Glomerular visceral epithelial cell (primary cell): ENCODE measurements around the gene PKN3.
"Not testable (repeated sequence)": the region's sequence is repeated elsewhere in the genome, so short reads cannot be mapped to it uniquely, and the experiment has no call there.

Source experiments
- DNase-seq: peaks from one replicate; pipeline ENCODE4 v3.0.0-alpha.2; 2016; ENCODE audit errors: extremely low spot score

The PKN3 gene

GRCh38 chr9:128702445-128702948 lies at the start of gene PKN3:
Gene PKN3 (plus strand): TSS chr9:128702503. CDS start chr9:128702916, 413 bp downstream.
- peak; percentile 89 for DNase-seq

DNA sequence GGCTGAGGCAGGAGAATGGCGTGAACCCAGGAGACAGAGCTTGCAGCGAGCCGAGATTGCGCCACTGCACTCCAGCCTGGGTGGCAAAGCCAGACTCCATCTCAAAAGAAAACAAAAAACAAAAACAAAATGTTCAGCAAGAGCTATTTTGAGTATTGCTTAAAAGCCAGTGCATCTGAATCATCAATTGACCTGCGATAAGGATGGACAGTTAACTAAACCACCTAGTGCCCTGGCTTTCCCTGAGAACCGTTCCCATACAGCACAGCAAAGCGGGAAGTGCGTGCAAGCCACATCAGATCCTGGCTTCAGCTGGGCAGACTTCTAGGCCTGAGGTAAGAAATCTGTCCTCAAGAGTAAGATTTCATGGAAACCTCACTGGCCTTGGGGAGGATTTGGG lies 48.4 kb upstream of the PKN3 start:
- no peak for DNase-seq

GRCh38 chr9:128654481-128654880 lies 47.8 kb upstream of the PKN3 start:
- no peak for DNase-seq

GRCh38 chr9:128656416-128657343 lies 45.6 kb upstream of the PKN3 start, which contains the start of gene DYNC2I2:
Gene DYNC2I2 (minus strand): TSS chr9:128656847. CDS start chr9:128656726, 121 bp downstream.
- peak; percentile 86 for DNase-seq

- no peak for DNase-seq
Observed at GRCh38 chr9:128657344-128657704, 45.0 kb upstream of the PKN3 start.

- no peak for DNase-seq
Observed at GRCh38 chr9:128657796-128658195, 44.5 kb upstream of the PKN3 start.

DNA sequence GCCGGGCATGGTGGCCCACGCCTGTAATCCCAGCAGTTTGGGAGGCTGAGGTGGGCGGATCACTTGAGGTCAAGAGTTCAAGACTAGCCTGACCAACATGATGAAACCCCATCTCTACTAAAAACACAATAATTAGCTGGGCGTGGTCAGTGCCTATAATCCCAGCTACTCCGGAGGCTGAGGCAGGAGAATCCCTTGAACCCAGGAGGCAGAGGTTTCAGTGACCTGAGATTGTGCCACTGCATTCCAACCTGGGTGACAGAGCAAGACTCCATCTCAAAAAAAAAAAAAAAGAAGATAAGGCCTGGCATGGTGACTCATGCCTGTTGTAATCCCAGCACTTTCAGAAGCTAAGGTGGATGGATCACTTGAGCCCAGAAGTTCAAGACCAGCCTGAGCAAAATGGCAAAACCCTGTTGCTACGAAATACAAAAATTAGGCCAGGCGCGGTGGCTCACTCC lies 35.8 kb upstream of the PKN3 start:
- DNase-seq: not testable (repeated sequence)

DNA sequence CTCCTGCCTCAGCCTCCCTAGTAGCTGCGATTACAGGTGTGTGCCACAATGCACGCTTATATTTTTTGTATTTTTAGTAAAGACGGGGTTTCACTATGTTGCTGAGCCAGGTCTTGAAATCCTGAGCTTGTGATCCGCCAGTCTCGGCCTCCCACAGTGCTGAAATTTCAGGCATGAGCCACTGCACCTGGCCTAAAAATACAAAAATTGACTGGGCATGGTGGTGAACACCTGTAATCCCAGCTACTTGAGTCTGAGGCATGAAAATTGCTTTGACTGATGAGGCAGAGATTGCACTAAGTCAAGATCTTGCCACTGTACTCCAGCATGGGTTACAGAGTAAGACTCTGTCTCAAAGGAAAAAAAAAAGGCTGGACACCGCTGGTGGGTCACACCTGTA lies 32.5 kb upstream of the PKN3 start:
- DNase-seq: no peak

GRCh38 chr9:128675382-128675781 lies 26.9 kb upstream of the PKN3 start:
- DNase-seq: no peak

DNA sequence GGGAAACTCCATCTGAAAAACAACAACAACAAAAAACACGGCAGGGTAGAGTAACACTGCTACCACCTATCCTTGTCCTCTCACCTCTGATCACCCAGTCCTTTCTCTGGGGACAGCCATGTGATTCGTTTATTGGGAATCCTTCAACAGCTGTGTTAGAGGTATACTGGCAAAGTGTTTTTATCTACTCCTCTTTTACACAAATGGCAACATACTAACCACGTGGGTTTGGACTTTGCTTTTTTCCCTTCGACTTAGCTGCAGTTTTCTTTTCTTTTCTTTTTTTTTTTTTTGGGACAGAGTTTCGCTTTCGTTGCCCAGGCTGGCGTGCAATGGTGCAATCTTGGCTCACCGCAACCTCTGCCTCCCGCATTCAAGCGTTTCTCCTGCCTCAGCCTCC lies 24.5 kb upstream of the PKN3 start:
- DNase-seq: no peak

DNA sequence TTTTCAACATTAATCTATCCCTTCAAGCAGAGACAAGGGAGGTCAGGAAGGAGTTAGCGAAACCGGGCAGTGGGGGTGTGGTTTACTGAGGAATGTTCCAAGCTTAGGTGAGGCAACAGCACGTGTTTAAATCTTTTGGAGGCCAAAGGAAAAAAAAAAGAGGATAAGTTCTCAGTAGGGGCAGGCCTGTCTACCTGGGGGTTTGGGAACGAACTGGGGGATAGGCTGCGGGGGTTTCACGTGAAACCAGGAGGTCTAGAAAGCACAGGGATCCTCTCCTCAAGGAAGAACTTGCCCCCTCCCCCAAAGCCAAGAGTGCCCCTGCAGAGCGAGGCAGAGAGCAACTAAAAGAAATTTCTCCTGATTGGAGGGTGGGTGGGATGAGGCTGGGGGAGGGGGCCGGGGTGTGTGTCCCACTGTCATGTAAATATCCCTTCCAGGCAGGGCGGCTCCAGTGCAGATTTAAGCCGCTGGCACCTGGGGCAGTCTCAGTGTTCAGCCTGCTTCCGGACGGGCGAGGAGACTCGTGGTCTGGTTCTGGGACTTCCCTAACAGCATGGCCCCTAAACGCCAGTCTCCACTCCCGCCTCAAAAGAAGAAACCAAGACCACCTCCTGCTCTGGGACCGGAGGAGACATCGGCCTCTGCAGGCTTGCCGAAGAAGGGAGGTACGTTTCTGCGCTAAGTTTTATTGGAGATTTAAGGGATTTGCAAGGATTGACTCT lies 18.8 kb upstream of the PKN3 start:
- peak; percentile 50 for DNase-seq

DNA sequence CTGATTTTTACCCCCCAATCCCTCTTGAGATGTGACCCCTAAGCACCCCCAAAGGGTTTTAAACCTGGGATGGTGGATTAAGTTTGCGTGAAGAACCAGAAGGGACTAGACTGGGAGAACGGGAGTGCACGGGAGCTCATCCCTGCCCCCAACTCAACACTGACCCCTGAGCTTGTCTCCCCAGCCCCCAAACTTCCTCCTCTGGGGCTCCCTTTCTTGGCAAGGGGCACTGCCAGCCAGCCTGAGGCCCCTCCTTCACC lies 18.3 kb upstream of the PKN3 start:
- DNase-seq: no peak

DNA sequence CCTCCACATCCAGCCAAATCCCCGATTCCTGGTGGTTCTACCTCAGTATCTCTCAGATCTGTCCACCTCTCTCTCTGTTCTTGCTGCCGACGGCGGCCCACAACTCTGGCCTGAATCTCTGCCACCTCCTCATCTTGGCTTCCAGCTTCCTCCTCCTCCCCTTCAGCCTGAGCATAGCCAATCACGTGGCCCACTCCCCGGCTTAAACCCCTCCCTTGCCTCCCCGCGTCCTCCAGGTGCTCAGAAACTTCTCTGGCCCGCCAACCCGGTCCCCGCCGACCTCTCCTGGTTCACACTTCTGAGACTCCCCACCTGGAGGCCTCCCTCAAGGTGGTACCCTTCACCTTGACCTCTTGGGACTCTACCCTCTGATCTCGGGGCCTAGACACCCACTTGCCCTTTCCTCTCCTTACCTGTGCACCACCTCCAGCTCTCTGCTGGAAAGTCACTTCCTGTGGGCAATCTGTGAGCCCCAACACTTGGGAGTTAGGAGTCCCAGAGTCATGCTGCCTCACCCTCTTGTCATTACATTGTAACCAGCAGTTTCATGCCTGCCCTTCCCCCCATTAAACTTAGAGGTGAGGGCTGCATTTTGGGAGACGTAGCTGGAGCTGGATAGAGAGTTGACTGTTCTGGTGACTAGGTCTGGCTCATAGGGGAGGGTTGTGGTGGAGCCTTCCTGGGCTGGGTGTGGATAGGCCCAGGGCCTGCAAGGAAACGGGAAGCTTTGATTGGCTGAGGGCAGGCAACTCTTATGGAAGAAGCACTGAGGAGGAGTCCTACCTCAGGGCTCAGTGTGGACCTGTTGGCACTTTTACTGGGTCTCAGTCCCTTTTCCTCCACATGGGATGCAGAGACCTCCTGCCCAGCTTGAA lies 17.7 kb upstream of the PKN3 start:
- DNase-seq: peak; percentile 86

DNA sequence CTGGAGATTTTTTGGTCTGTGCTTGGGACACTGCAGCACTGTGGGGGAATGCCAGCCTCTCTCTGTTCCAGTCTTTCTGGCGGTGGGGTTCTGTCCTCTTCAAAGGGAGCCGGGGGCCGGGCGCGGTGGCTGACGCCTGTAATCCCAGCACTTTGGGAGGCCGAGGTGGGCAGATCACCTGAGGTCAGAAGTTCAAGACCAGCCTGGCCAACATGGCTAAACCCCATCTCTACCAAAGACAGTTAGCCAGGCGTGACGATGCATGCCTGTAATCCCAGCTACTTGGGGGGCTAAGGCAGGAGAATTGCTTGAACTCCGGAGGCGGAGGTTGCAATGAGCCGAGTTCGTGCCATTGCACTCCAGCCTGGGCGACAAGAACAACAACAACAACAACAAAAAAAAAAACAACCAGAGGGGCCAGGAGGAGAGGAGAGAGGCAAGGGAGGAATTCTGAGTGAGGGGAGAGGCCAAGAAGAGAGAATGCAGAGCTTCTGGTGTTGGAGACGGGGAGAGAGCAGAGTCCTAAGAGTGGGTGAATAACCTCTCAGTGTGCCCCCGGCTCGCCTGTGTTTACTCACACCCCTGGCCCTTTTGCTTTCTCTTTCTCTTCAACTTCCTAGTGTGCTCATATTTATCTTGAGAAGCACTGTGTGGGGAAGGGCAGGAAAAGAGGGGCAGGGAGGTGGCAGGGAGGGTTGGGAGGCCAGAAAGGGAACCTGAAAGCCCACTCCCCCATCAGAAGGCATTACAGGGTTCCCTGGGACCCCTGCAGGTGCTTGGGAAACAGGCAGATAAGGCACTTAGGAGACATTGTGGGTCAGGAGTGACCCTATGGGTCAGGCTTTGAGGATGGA lies 16.4 kb upstream of the PKN3 start:
- DNase-seq: no peak

DNA sequence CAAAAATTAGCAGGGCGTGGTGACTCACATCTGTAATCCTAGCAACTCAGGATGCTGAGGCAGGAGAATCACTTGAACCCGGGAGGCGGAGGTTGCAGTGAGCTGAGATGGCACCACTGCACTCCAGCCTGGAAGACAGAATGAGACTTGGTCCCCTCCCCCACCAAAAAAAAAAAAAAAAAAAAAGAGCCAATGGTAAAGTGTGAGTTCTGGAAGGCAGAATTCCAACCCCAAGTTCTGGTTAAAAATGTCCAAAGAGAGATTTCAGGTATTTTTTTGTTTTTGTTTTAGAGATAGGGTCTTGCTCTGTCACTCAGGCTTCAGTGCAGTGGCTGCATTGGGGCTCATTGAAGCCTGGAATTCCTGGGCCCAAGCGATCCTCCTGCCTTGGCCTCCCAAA lies 14.8 kb upstream of the PKN3 start:
- DNase-seq: no peak

GRCh38 chr9:128688501-128689292 lies 13.6 kb upstream of the PKN3 start, which contains the start of gene SET:
Gene SET (plus strand): TSS chr9:128689222. CDS start chr9:128689583, 361 bp downstream.
- DNase-seq: peak; percentile 97

DNA sequence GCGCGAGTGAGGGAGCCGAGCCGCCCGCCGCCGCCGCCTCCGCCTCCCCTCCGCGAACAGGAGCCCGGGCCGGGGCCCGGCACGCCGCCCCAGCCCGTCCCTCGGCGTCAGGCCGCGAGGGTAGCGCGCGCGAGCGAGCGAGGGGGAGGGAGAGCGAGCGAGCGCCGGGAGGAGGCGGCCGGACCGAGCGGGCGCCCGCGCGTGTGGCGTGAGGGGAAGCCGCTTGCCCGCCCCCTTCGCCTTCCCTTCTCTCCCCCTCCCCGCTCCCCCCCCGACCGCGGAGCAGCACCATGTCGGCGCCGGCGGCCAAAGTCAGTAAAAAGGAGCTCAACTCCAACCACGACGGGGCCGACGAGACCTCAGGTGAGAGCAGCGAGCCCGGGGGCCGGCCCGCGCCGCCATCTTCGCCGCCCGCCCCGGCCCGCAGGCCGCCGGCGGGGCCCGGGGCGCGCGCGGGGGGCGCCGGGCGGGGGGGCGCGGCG lies 13.0 kb upstream of the PKN3 start:
- DNase-seq: no peak

DNA sequence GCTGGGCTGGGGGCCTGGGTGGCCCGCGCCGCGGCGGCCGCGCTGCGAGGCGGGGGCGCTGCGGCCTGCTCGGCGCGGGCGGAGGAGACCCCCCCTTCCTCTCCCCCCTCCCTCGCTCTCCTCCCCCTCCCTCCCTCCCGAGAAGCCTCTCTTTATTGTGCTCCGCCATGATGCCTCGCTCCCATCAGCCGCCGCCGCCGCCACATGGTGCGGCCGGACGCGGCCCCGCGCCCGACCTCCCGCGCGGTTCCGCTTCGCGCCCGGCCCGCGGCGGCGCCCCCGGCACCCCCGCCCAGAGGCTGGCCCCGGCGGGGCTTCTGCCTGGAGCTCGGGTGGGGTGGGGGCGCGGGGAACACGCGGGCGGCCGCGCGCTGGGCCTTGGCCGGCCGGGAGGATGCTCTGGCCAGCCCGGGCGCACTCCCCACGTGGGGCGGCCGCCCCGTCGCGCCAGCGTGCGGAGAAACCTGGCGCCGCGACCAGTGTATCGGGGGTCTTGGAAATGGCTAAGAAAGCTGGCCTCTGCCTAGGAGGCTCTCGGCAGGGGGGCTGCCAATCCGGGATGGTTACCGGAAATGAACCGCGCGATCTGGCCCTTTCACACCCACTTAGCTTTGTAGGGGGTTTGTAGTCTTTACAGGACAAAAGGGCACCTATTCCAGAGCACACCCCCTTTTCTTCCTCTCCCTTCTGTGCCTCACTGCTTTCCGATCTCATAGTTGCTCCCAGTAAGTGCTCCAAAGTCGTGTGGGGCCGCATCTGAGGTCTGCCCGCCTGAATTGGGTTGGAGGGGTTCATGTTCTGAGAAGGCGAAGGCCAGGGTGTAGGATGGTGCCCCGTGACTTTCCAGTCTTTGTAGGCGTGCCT lies 12.3 kb upstream of the PKN3 start:
- peak; percentile 51 for DNase-seq

- no peak for DNase-seq
Observed at GRCh38 chr9:128690684-128691034, 11.6 kb upstream of the PKN3 start.
